ENCODE results near the gene SMIM22.

The SMIM22 gene

DNA sequence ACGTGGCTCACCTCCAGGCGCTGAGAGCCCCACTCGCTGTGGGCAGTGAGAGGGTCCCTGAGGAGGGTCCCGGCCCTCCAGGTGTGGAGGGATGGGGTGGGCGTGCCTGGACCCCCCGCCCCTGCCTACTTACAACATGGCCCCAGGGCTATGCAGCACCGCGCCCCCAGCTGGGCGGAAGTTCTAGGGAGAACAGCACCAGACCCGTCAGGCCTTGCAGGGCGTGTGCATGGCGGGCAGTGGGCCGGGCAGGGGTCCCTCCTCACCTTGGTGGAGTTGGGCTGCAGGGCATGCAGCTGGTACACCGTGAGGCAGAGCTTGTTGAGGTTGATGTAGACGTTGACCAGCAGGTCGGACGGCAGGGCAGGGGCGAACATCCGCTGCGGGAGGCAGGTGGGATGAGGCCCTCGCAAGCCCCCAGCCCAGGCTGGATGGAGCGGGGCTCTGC lies 2.7 kb downstream of the SMIM22 start:
- peak; percentile 21 for DNase-seq

DNA sequence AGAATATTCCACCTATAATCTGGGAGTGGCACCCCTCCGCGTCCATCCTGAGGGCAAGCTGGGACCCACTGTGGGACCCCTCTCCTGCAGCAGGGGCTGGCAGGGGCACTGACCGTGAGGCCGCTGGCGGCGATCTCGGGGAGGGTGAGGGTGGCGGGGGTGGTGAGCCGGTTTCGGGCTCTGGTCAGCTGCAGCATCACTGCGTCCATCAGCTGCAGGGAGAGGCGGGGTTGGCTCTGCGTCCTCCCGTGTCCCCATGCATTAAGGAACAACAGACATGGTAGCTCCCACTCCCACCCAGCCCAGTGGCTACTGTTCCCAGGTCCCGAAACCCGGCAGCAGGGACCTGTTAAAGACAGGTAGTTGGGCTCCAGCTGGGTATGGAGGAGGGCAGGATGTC lies 3.3 kb downstream of the SMIM22 start:
- DNase-seq = peak; percentile 11

DNA sequence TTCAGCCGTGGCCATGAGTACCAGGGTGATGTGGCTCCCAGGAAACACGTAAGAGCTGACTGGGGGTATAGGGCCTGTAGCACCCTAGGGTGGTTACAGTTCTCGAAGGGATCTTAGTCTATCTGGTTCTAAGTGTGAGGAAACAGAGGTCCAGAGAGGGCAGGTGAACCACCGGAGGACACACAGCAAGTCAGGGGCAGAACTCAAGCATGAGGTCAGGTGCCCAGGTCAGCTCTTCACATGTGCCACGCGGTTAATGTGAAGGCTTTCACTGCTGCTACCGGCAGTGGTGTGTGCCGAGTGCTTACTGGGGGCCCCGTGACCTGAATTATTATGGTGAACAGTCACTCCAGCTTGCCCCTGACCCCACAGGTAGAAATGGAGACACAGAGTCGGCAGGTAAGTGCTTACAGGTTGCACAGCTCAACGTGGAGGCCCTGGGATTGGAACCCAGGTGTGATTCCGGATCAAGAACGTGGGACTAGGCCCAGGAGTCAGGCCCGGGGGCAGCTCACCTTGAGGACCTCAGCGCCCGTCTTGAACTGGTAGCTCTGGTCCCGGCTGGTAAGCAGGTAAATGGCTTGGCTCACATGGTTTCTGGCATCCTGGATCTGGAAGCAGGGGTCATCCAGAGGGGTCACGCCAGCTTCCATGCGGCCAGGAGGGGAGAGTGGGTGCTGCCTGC lies 4.1 kb downstream of the SMIM22 start:
- DNase-seq = peak; percentile 21

DNA sequence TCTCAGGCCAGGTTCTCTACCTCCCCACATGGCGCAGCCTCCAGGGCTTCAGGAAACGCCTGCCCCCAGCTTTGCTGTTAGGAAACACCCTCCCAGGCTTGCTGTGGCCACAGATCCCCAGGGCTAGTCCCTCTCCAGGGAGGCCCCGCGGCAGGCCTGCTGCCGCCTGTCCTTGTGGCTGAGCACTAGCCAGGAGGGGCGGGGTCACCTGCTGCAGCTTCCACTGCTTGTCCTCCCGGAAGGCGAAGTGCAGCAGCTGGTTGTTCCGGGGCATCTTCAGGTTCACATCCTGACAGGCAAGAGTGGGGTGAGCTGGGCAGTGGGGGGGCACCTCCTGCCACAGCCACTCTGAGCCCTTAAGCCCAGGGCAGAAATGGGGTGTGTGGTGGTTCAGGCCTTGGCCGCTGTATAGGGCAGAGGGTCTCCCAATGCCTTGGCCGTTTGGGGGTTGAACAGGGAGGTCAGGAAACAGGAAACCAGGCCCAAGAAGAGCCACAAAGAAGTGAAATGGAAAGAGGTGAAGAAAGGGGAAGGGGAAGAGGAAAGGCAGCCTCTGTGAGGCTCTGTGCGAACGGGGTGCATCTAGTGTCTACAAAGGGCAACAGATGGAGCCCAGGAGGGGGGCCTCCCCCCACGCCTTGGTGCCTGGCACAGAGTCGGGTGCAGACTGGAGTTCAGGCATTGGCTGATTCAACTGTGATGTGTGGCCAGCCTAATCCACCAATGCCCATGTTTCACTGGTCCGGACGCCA lies 5.3 kb downstream of the SMIM22 start:
- DNase-seq = peak; percentile 40

DNA sequence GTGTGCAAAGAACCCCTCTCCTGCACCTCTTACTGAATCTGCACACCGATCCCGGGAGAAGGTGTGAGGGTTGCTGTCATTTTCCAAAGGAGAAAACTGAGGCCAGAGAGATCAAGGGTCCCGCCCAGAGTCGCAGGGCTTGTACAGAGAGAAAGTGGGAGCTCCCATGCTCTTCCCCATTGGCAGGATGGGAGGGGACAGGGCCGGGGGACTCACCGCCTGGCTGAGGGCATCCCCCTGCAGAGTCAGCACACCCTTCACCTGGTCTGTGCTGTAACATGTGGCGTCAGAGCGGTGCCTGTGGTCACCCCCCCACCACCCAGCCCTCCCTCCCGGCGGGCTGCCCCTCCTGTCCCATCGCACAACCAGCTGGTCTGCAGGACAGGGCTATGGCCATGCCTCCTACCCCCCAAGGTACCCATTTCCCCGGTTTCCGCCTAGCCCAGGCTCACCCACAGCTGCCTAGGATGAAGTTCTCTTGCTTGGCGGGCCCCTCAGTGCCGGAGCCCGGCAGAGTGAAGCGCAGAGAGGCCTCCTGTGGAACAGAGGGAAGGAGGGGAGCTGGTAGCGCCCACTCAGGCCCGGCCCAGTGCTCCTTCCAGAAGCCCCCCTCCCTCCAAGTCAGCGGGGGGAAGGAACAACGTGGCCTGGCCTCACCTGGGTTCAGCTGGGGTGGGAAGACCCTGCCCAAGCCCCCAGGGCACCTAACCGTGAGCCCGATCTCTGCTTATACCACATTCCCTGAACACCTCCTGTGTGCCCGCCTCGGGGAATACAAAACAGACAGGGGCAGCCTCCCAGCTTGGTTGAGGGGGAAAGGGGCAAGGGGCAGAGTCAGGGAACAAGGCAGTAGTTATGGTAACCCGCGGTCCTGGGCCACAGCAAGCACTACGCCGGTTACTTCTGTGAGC lies 6.1 kb downstream of the SMIM22 start:
- DNase-seq = peak; percentile 42

DNA sequence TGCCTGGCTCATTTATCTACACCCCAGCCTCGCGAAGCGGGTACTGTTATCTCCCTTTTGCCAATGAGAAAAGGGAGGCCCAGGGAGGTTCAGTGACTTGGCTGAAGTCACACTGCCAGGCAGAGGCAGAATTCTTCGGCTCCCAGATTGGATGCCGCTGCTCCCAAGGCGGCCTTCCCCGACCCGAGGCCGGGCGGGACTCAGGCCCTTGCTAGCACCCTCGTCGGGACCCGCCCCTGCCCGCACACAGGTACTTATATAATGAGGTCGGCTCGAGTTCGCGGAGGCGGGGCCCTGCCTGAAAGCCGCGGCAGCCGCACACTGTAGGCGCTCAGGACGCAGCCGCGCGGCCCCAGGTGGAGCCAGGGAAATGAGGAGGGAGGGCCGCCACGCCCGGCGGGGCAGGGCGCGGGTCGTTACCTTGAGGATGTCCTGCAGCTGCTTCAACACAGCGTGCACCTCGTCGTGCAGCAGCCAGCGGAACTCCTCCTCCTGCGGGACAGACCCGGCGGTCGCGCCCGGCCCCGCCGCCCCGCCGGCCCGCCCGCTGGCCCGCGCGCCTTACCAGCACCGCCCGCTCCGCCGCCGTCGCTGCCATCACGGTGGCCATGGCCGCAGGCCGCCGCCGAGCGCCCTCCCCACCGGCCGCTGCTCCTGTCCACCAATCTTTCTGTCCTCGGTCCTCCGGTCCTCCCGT lies 6.9 kb downstream of the SMIM22 start, which contains the start of gene ROGDI:
Gene ROGDI (minus strand): TSS at position 672 of the 697 bp plus-strand sequence. CDS start 62 bp downstream, at position 610.
- DNase-seq = no peak

DNA sequence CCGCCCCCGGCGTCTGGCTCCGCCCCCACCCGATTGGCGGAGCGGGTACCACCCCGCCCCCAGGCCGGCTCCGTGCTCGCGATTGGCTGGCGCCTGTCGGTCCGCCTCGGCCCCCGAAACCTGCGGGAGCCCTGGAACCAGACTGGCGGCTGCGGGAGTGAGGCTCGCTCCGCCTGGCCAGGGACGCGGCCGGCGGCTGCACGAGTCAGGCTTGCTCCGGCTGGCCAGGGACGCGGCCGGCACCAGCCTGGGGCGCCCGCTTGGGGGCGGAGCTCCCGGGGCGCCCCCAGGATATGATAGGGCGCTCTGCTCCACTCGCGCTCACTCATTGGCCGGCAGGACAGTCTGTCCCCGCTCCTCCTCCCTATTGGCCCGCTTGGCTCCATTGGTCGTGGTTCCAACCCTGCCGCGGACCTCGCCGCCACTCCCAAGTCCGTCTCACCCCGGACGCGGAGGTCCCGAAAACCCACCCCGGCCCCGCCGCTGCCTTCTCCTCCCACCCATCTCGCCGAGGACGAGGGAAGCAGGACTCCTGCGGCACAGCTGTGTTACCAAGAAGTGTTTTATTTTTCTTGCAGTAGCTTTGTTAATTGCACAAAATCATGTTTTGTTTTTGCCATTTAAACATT lies 7.6 kb downstream of the SMIM22 start:
- peak; percentile 92 for DNase-seq

DNA sequence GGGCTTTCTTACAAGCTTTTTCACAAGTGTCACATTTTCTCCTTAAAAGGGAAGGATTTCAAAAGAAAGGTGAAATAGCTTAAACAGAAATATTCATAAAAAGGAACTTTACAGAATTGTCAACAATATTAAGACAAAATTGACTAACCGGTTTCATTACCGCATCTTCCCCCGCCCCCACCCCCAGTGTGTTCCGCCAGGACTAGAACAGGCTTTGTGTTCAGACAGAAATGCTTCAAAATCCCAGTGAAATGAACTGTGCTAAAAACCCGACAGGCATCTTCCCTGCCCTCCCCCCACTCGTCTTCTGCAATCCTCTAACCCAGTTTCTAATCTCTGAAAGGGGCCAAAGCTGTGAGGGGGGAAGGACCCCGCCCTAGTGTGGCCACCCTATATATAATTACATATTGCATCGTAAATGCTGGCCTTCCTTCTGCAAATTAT lies 8.3 kb downstream of the SMIM22 start:
- DNase-seq = peak; percentile 38

DNA sequence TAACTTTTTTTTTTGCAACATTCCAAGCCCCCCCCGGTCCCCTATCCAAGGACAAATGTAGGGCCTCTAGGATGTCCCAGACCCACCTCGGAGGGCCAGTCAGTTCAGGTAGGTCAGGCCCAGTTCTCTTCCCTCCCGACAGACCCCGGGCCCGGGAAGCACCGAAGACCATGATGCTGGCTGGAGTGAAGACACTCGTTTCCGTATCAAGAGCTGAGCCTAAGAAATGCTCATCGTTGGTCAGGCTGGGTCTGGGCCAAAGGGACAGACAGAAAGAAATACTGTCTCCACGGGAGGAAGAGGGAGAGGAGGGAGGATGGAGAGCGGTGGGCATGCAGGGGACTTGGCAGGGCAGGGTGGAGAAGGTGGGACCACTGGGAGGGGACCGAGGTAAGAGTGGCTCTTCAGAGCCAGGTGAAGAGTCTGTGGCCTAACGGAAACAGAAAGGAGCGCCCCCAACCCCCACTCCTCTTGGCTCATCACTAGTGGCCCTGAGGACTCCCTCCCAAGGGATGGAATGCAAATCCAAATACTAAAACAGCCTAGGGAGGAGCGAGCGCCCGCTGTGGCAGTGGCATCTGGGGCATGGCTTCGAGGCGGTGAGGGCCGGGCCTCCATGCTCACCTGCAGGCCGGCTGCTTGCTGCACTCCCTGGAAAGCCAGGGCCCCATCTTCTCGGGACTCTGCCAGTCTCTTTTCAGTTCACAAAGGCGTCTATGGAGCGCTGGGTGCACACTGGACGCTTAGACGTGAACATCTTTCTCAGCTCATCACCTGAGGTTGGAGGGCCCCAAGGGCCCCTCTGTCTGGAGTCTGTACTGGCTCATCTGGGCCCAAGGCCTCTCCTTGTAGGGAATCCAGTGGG lies 9.0 kb downstream of the SMIM22 start:
- DNase-seq = peak; percentile 45

DNA sequence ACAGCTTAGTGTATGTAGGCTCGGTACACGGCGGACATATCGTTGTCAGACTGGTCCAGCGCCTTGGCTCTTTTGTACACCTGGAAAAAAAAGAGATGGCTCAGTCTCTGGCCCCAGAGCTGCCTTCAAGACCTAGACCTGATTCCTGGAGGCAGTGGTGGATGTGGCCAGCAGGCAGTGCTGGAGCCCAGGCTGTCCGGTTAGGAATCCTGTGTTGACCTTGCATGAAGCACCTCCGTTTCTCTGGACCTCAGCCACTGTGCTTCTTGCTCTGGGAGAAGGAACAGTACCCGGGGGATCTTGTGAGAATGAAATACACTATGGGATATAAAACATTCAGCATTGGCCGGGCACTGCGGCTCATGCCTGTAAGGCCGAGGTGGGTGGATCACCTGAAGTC lies 10.1 kb downstream of the SMIM22 start:
- DNase-seq = peak; percentile 33

DNA sequence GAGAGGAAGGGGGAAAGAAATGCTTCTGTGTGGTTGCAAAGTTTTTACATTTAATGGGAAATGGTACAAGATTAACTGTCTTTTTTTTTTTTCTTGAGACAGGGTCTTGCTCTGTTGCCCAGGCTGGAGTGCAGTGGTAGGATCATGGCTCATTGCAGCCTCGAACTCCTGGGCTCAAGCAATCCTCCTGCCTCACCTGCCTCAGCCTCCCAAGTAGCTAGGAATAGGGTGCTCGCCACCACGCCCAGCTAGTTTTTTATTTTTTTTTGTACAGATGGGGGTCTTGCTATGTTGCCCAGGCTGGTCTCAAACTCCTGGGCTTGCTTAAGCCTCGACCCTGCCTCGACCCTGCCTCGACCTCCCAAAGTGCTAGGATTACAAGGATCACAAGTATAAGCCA lies 11.1 kb downstream of the SMIM22 start:
- no peak for DNase-seq

DNA sequence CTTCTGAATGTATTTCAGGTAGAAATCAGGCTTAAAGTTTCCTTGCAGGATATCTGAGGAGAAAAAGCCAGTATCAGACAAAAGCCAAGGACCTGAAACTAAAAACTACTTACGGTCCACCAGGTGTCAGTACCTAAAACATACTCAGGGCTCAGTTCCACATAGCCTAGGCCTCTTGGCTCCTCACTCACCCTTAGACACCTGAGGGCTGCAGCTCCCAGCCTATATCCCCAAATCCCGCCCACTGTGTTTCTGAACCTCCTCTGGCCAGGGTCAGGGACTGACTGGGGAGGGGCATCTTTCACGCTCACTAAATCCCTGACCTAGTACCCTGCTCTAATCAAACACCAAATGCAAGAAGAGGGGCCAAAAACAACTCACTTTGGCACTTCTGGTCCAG lies 16.1 kb downstream of the SMIM22 start:
- DNase-seq = no peak

DNA sequence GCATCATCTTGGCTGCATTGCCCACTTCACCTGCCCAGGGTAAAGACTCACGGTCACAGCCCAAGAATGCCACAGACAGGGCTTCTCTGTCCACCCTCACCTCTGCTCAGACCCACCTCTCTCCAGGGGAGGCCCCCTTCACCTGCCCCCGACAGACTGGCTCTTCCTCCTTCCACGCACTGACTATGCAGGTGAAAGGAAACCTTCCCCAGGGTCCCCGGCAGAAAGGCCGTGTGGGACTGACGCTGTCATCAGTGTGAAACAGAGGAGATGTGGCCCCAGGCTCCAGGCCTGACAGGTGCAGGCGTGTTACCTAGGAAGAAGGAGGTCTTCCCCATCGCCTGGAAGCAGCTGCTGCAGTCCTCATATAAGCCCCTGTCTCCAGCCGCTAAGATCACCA lies 16.6 kb downstream of the SMIM22 start:
- no peak for DNase-seq

DNA sequence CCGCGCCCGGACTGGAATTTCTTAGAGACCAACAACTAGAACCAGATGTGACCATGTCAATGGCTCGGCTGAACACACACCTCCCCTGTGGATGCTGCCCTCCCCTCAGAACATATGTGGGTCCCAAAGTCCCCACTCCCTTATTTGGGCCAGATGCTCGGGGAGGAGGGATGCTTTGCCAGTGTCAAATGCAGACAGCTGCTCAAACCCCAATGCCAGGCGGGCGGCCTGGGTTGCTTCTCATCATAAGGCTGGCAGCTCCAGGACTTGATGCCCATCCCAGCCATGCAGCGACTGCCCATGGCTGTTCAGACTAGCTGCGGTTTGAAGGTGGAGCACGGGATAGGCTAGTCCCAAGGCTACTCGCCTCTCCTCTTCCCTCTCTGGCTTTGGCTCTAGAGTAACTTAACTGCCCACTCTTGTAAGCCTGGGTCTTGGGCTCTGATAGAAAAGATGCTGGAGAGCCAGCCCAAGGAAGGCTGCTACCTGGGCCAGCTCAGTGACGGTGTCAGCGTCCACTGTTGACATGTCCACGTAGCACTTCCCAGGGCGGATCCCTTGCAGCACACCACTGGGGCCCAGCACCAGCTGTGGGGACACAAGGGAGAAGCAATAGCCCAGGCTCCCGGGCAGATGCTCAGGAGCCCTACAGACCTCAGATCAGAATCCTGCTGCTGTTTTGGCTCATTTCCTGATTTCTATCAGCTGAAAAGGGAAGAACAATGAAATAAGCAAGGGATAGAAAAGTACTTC lies 18.3 kb downstream of the SMIM22 start:
- no peak for DNase-seq

DNA sequence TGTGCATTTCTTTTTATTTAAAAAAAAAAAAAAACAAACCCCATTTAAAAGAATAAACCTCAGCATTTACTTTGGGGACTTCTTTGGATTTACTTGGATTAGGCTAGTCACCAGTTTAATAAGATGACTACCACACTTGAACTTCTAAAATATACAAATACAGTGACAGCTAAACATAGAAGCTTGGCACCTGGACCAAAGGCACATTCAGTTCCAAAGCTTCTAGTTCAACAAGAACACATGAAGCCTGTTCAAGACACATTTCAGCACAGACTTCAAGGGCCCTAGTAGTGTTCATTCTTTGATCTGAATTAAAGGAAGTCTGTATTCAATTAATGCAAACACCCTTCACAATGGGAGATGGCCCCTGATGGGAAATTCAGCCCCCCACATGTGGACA lies 18.9 kb downstream of the SMIM22 start:
- no peak for DNase-seq

DNA sequence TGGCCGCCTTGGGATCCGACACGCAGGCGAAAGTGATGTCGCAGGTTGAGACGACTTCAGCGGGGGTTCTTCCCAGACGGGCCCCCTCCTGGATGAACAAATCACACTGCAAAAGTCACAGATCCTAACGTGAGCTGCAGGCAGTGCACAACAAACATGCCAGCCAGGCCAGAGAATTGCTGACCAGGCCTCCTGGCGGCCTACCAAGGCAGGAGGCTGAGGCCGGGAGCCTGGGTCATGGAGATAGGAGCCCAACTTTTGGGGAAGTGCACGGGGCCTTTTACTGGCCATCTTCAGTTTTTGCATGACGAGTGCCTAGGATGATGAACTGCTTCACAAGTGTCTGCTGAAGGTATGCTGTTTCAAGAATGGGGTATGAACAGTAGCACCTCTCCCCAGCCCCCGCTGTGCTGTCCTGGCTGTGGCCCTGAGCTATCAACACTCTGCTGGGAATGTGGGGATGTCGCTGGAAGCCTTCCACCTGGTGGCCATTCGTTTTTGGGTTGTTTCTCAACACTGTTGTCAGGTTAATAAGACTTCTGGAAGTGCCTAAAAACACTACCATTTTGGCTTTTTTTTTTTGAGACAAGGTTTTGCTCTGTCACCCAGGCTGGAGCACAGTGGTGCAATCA lies 19.5 kb downstream of the SMIM22 start:
- no peak for DNase-seq

DNA sequence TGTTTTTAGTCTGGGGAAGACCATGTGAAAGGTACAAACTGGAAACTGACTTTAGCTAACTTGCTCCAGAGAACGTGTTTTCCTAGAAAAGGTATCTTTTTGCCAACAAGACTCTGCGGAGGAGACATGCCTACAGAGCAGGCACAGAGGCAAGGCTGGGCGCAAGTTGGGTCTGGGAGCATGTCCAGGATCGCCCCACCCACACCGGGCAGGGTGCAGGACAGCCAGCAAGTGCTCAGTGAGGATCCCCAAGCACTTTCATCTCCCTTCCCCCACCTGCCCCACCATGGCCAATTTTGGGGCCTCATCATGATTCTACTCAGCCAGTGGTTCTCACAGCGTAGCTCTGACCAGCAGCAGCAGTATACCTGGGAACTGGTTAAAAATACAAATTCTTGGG lies 25.5 kb downstream of the SMIM22 start:
- DNase-seq = no peak

DNA sequence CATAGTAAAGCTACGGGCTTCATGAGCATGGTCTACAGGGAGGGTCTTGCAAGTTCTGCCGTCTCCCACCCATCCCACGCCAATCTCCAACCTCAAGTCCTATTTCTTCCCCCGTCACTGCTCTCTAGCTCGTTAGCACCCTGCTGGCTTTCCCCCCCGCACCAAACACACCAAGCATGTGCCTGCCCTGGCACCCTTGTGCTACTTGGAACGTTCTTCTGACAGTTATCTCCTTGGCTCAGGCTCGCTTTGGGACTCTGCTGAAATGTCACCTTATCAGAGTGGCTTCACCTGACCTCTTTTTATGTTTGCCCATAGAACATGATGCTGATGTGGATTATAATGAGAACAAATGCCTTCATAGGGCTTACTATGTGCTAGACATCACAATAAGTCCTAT lies 30.0 kb downstream of the SMIM22 start:
- DNase-seq = no peak

DNA sequence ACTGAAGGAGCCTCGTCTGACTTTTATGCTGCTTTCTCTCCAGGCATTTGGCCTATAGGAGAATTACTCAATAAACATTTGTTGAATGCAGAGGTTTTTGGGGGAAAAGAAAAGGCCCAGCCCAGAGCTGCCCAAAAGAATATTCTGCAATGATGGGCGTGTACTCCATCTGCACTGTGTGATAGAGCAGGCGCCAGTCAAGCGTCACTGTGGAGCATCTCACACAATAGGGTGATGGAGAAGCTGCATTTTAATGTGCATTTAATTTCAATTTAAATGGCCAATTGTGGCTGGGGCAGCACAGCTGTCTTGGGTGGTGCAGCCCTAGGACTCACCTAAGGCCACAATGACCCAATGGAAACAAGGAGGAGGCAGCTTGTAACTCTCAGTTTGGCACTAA lies 31.4 kb downstream of the SMIM22 start:
- DNase-seq = no peak

DNA sequence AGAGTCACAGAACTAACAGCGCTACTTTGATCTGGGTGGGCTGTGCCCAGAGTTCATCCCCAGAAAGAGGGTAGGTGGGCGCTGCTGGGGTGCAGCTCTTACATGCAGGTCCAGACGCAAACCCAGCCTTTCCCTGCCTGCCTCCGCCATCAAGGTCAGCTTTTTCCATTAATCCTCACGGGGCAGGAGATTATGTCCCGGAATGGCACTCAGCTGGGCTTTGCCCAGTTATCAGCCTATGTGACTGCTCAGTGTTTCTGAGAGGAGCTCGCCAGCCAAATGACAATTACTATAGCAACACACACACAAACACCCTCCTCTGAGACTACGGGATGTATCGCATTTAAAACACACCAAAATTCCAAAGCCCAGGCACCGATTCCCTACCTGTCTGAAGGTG lies 31.8 kb downstream of the SMIM22 start:
- no peak for DNase-seq

Measured in right forelimb (tissue), 1 donor.